Parathyroid adenoma (tissue), 2 donors: ENCODE results near the gene MYO3B.

Experiments
- H2AFZ ChIP-seq: fragments of 300-600 bp; sonication (generic); one replicate; pipeline ENCODE4 v1.7.0; 2017; ENCODE audit warnings: antibody characterized with exemption, mild to moderate bottlenecking
- H3K27ac ChIP-seq: fragments of 300-600 bp; sonication (generic); one replicate; pipeline ENCODE4 v1.7.0; 2017
- H3K27me3 ChIP-seq: fragments of 300-600 bp; sonication (generic); one replicate; pipeline ENCODE4 v1.7.0; 2017; ENCODE audit warnings: low read length; ENCODE audit not compliant: control insufficient read depth, insufficient read depth
- H3K36me3 ChIP-seq: fragments of 300-600 bp; sonication (generic); one replicate; pipeline ENCODE4 v1.7.0; 2017; ENCODE audit warnings: low read length; ENCODE audit not compliant: control insufficient read depth, insufficient read depth
- H3K4me1 ChIP-seq: fragments of 300-600 bp; sonication (generic); one replicate; pipeline ENCODE4 v1.7.0; 2017; ENCODE audit warnings: control low read depth
- H3K4me2 ChIP-seq: fragments of 300-600 bp; sonication (generic); one replicate; pipeline ENCODE4 v1.7.0; 2017; ENCODE audit warnings: low read length
- H3K4me3 ChIP-seq: fragments of 300-600 bp; sonication (generic); one replicate; pipeline ENCODE4 v1.7.0; 2017; ENCODE audit warnings: low read depth, low read length
- H3K79me2 ChIP-seq: fragments of 300-600 bp; sonication (generic); one replicate; pipeline ENCODE4 v1.7.0; 2017; ENCODE audit warnings: control low read depth
- H3K9ac ChIP-seq: fragments of 300-600 bp; sonication (generic); one replicate; pipeline ENCODE4 v1.7.0; 2017; ENCODE audit warnings: mild to moderate bottlenecking
- H3K9me3 ChIP-seq: fragments of 300-600 bp; sonication (generic); one replicate; pipeline ENCODE4 v1.7.0; 2017; ENCODE audit warnings: low read length; ENCODE audit not compliant: control insufficient read depth
- TF ChIP-seq, protein P1 (sequence below): fragments of 300-600 bp; sonication (generic); IDR thresholded peaks from one replicate; pipeline ENCODE4 v1.7.0; 2017; ENCODE audit warnings: antibody characterized with exemption, mild to moderate bottlenecking
- donor health status: primary hyperparathyroidism.

The MYO3B gene

DNA sequence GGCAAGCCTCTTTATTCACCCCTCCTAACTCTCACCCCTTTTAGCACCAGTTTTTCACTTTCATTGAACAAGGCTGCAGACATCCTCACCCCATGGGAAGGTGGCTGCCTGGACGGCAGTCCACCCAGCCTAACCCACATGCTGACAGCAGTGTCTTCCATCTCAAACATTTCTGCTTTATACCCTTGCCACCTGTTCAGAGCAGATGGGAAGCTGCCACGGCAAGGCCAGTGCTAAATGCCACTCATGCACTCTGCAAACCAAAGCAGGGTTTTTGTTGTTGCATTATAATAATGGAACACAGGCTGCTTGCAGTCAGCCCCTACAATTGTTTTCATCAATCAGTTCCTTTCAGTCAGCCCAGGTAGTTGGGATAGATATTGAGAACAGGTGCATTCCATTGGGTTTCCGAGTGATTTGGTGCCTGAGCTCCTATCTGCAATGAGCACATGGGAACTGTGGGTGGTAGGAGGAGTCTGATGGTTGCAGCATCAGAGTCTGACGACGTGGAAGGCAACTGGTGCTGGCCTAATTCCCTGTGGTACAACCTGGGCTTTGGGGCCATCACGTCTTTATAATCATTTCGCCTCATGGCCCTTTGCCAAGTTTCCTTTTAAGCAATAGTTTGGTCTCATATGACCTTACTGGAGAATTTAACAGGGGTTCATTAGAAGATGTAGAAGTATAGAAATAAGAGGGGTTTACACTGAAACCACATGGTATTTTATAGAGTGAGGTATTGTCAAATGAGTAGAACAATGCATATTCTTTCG, 284.7 kb downstream of the MYO3B start:
- Histone ChIP-seq H3K4me1 (no peaks in the 10 kb centered on the region), H3K9ac (no peak overlapping the region)

DNA sequence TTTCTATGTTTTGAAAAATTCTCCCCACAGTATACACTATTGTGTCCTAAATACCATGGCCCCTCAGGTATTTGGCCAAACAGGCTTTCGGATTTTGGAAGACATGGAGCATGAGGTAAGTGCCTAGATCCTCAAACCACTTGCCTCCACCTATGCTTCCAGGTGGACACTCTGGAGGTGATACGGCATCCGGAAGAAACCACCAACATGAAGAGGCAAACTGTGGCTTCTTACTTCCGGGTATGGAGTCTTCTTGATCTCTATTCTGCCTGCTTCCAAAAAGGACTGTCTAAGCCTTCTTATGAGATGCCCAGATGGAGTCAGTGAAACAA, 285.2 kb downstream of the MYO3B start:
- H3K9me3 ChIP-seq, result no peaks in the 10 kb centered on the region
- H3K4me1 ChIP-seq, result no peaks in the 10 kb centered on the region
- no peak overlapping the region for H3K27ac ChIP-seq
- no peaks in the 10 kb centered on the region for H3K27me3 ChIP-seq
- no peak overlapping the region for H2AFZ ChIP-seq
- H3K79me2 ChIP-seq, result no peaks in the 10 kb centered on the region
- no peak overlapping the region for H3K4me2 ChIP-seq
- H3K4me3 ChIP-seq, result no peak overlapping the region
- H3K9ac ChIP-seq, result no peak overlapping the region
- TF ChIP-seq, protein P1, sequence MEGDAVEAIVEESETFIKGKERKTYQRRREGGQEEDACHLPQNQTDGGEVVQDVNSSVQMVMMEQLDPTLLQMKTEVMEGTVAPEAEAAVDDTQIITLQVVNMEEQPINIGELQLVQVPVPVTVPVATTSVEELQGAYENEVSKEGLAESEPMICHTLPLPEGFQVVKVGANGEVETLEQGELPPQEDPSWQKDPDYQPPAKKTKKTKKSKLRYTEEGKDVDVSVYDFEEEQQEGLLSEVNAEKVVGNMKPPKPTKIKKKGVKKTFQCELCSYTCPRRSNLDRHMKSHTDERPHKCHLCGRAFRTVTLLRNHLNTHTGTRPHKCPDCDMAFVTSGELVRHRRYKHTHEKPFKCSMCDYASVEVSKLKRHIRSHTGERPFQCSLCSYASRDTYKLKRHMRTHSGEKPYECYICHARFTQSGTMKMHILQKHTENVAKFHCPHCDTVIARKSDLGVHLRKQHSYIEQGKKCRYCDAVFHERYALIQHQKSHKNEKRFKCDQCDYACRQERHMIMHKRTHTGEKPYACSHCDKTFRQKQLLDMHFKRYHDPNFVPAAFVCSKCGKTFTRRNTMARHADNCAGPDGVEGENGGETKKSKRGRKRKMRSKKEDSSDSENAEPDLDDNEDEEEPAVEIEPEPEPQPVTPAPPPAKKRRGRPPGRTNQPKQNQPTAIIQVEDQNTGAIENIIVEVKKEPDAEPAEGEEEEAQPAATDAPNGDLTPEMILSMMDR, result no peak
- H3K36me3 ChIP-seq, result no peaks in the 10 kb centered on the region

More for the DNA sequence above, 284.7 kb downstream of the MYO3B start:
- TF ChIP-seq, protein P1, result no peak
- Histone ChIP-seq H3K27ac (no peak overlapping the region), H3K4me3 (no peak overlapping the region), H3K27me3 (no peaks in the 10 kb centered on the region), H3K36me3 (no peaks in the 10 kb centered on the region), H2AFZ (no peak overlapping the region), H3K9me3 (no peaks in the 10 kb centered on the region), H3K4me2 (no peak overlapping the region), H3K79me2 (no peaks in the 10 kb centered on the region)

DNA sequence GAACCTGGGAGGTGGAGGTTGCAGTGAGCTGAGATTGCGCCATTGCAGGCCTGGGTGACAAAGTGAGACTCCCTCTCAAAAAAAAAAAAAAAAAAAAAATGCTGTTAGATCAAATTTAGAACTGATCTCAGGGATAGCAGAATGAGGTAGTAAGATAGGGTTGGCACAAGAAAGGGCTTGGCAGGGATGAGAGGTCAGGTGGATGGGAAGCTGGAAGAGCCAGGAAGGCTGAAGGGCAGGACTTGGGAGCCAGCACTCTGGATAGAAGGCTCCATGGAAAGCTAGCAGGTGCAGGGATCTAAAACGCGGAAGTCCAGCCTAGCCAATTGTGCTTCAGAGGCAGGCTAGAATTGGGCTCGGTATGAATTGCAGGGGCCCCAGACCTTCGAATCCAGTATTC, 286.3 kb downstream of the MYO3B start:
- no peaks in the 10 kb centered on the region for H3K27me3 ChIP-seq
- TF ChIP-seq, protein P1, result no peak
- no peaks in the 10 kb centered on the region for H3K4me1 ChIP-seq
- no peaks in the 10 kb centered on the region for H3K79me2 ChIP-seq
- no peak overlapping the region for H2AFZ ChIP-seq
- H3K4me2 ChIP-seq, result no peak overlapping the region
- H3K9me3 ChIP-seq, result no peaks in the 10 kb centered on the region
- no peaks in the 10 kb centered on the region for H3K36me3 ChIP-seq
- no peak overlapping the region for H3K27ac ChIP-seq
- H3K4me3 ChIP-seq, result no peak overlapping the region
- H3K9ac ChIP-seq, result no peak overlapping the region

DNA sequence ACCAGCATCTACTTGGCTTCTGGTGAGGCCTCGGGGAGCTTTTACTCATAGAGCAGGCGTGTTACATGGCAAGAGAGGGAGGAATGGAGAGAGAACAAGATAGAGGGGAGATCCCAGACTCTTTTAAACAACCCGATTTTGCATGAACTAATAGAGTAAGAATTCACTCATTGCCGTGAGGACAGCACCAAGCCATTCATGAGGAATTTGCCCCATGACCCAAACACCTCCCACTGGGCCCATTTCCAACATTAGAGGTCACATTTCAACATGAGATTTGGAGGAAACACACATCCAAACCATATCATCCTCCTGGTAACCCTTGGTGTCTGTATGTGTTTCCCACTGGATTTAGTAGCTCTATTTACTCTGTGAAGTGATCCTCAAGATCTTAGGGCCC, 287.3 kb downstream of the MYO3B start:
- TF ChIP-seq, protein P1, result no peak
- no peak overlapping the region for H3K9ac ChIP-seq
- H3K36me3 ChIP-seq, result no peaks in the 10 kb centered on the region
- no peaks in the 10 kb centered on the region for H3K4me1 ChIP-seq
- H3K27ac ChIP-seq, result no peak overlapping the region
- no peak overlapping the region for H3K4me3 ChIP-seq
- H3K9me3 ChIP-seq, result no peaks in the 10 kb centered on the region
- no peaks in the 10 kb centered on the region for H3K79me2 ChIP-seq
- no peak overlapping the region for H3K4me2 ChIP-seq
- no peak overlapping the region for H2AFZ ChIP-seq
- no peaks in the 10 kb centered on the region for H3K27me3 ChIP-seq

DNA sequence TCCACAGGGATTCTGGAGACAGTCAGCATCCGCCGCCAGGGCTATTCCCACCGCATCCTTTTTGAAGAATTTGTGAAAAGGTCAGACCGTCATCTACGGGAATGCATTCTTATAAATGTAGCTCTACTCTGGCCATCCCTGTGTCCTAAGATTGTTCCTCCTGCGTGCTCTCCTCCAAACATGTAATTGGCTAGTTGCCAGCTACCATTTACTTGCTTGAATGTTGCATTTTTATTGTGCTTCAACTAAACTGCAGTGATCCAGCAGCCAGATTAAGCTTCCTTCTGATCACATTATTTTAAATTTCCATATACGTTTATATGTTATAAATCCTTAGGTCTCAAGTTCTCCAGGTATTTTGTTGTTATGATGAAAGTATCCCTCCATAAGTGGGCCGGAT, 288.7 kb downstream of the MYO3B start:
- H3K9ac ChIP-seq, result no peak overlapping the region
- TF ChIP-seq, protein P1, result no peak
- H2AFZ ChIP-seq, result no peak overlapping the region
- H3K4me1 ChIP-seq, result no peaks in the 10 kb centered on the region
- H3K27ac ChIP-seq, result no peak overlapping the region
- H3K36me3 ChIP-seq, result no peaks in the 10 kb centered on the region
- H3K27me3 ChIP-seq, result no peaks in the 10 kb centered on the region
- H3K79me2 ChIP-seq, result no peaks in the 10 kb centered on the region
- H3K4me3 ChIP-seq, result no peak overlapping the region
- H3K9me3 ChIP-seq, result no peaks in the 10 kb centered on the region
- no peak overlapping the region for H3K4me2 ChIP-seq
